HCT116 (cell line): ENCODE data around the gene PDE4D. TPM values are rescaled to one million over a fixed set of nuclear protein-coding genes. Genes with fewer than 3 reads are reported as not detected.

Experiments
- ATAC-seq: fragments of 200-7000 bp; cut with Tn5 transposase; 2 replicates; pipeline ENCODE4 v1.9.1; 2020; ENCODE audit warnings: mild to moderate bottlenecking, moderate library complexity
- BruUV-seq: library from RNA; stranded (reverse); fragments of 400-500 nt; replicated peaks from 2 replicates; lab custom pipeline; 2021; lab: Mats Ljungman, UMichigan
- CTCF ChIA-PET: fragments of 300-600 bp; sonication (Branson Sonifier 250); formaldehyde crosslinking; loops from one replicate; lab custom pipeline; 2021; ENCODE audit warnings: antibody characterized with exemption; lab: Charles Lee
- POLR2A ChIA-PET: fragments of 300-600, 350-600 bp; sonication (Branson Sonifier 250); formaldehyde crosslinking; loops from one replicate; lab custom pipeline; 2021; ENCODE audit warnings: antibody characterized with exemption; lab: Charles Lee
- RAD21 ChIA-PET, 2 experiments: fragments of 300-600 bp; sonication (Branson Sonifier 250); formaldehyde crosslinking; loops; one replicate each; lab custom pipeline; 2023; ENCODE audit warnings: low total read pairs in 2 of 2; ENCODE audit not compliant: uncharacterized antibody in 2 of 2, unreplicated experiment in 2 of 2, low non-redundant PET in 1 of 2; lab: Charles Lee
- DNase-seq: peaks from one replicate; pipeline ENCODE4 v3.0.0-alpha.2; 2010; ENCODE audit warnings: low read depth, low spot score
- H2AFZ ChIP-seq: fragments of 200-600 bp; shearing (Covaris generic), sonication (generic); 2 replicates; pipeline ENCODE4 v1.6.1; 2017; ENCODE audit warnings: low read depth, mixed run types, mixed read lengths, antibody characterized with exemption, low read length; ENCODE audit not compliant: poor library complexity, severe bottlenecking
- H3K27ac ChIP-seq: 2 replicates; pipeline ENCODE4 v1.5.1; 2012; ENCODE audit warnings: low read depth, low read length
- H3K27me3 ChIP-seq: fragments of 200-600 bp; sonication (generic); 2 replicates; pipeline ENCODE4 v1.6.1; 2016; ENCODE audit warnings: mixed run types, low read length, mixed read lengths; ENCODE audit not compliant: insufficient read depth
- H3K36me3 ChIP-seq, 2 experiments: fragments of 200-500 bp in 1 of 2; fragments of 200-600 bp in 1 of 2; sonication (Bioruptor generic) in 1 of 2; sonication (generic) in 1 of 2; 2 replicates each; pipeline versions ENCODE4 v1.5.1 to v1.6.1; 2014 to 2016; ENCODE audit warnings: low read length in 2 of 2, inconsistent platforms in 1 of 2, mixed read lengths in 1 of 2, mixed run types in 1 of 2; ENCODE audit not compliant: insufficient read depth in 2 of 2, control insufficient read depth in 1 of 2
- H3K4me1 ChIP-seq, 2 experiments: fragments of 200-600 bp in 1 of 2; sonication (generic) in 1 of 2; 2 replicates each; pipeline versions ENCODE4 v1.5.1 to v1.6.1; 2012 to 2017; ENCODE audit warnings: low read length in 2 of 2, inconsistent platforms in 1 of 2, mild to moderate bottlenecking in 1 of 2, mixed read lengths in 1 of 2, mixed run types in 1 of 2, moderate library complexity in 1 of 2; ENCODE audit not compliant: insufficient read depth in 2 of 2, control insufficient read depth in 1 of 2
- H3K4me2 ChIP-seq: fragments of 200-600 bp; sonication (generic); 2 replicates; pipeline ENCODE4 v1.6.1; 2017; ENCODE audit warnings: mixed run types, low read length, mixed read lengths
- H3K4me3 ChIP-seq, 2 experiments: fragments of 200-600 bp in 1 of 2; sonication (generic) in 1 of 2; replicated peaks in 1 of 2; 2 replicates each; pipeline ENCODE4 v1.5.1; 2011 to 2016; ENCODE audit warnings: low read length in 2 of 2, control low read depth in 1 of 2, low read depth in 1 of 2, mild to moderate bottlenecking in 1 of 2, mixed read lengths in 1 of 2, mixed run types in 1 of 2
- H3K79me2 ChIP-seq: fragments of 200-600 bp; sonication (generic); 2 replicates; pipeline ENCODE4 v1.6.1; 2017; ENCODE audit warnings: mild to moderate bottlenecking, mixed run types, low read length, moderate library complexity, mixed read lengths; ENCODE audit not compliant: insufficient read depth
- H3K9ac ChIP-seq: fragments of 200-600 bp; sonication (generic); 2 replicates; pipeline ENCODE4 v1.6.1; 2016; ENCODE audit warnings: low read length, mixed read lengths
- H3K9me2 ChIP-seq: fragments of 200-600 bp; sonication (generic), shearing (Covaris generic); 2 replicates; pipeline ENCODE4 v1.6.1; 2017; ENCODE audit warnings: mixed run types, mild to moderate bottlenecking, moderate library complexity; ENCODE audit not compliant: insufficient read depth
- H3K9me3 ChIP-seq, 2 experiments: fragments of 200-500 bp in 1 of 2; fragments of 200-600 bp in 1 of 2; sonication (Bioruptor generic) in 1 of 2; sonication (generic) in 1 of 2; 2 replicates each; pipeline ENCODE4 v1.6.1; 2014 to 2017; ENCODE audit warnings: low read length in 2 of 2, mixed read lengths in 2 of 2, inconsistent platforms in 1 of 2, low read depth in 1 of 2, mild to moderate bottlenecking in 1 of 2, mixed run types in 1 of 2, moderate library complexity in 1 of 2; ENCODE audit not compliant: control insufficient read depth in 1 of 2, insufficient read depth in 1 of 2
- H4K20me1 ChIP-seq: fragments of 200-600 bp; sonication (generic), shearing (Covaris generic); 2 replicates; pipeline ENCODE4 v1.6.1; 2017; ENCODE audit warnings: mixed run types, mild to moderate bottlenecking, moderate library complexity; ENCODE audit not compliant: insufficient read depth
- CEBPB ChIP-seq: IDR thresholded peaks from 2 replicates; pipeline ENCODE4 v1.6.1; 2012; ENCODE audit warnings: low read depth
- FOSL1 ChIP-seq: IDR thresholded peaks from 2 replicates; pipeline ENCODE4 v1.6.1; 2012; ENCODE audit warnings: low read depth
- JUND ChIP-seq: IDR thresholded peaks from 2 replicates; pipeline ENCODE4 v1.6.1; 2012
- TCF7L2 ChIP-seq: IDR thresholded peaks from 2 replicates; pipeline ENCODE4 v1.7.0; 2011; ENCODE audit warnings: borderline replicate concordance, inconsistent platforms; ENCODE audit not compliant: insufficient read depth, insufficient read length; ENCODE audit errors: extremely low read depth
- YY1 ChIP-seq: IDR thresholded peaks from 2 replicates; pipeline ENCODE4 v1.6.1; 2011; ENCODE audit warnings: low read length, low read depth, moderate library complexity, mild to moderate bottlenecking; ENCODE audit not compliant: insufficient replicate concordance; ENCODE audit errors: extremely low read depth
- intact Hi-C: fragments of 100-400 bp; cut with micrococcal nuclease; formaldehyde crosslinking; loops from 2 replicates; pipeline ENCODE4 v1.10.0; 2022
- total RNA-seq: library from RNA; stranded (reverse); gene quantifications from one replicate; pipeline ENCODE4 v1.2.1, GENCODE V29; 2021; ENCODE audit not compliant: unreplicated experiment
- TF ChIP-seq, protein P1 (sequence below), 3 experiments: fragments of 200-600 bp in 1 of 3; sonication (generic) in 1 of 3; IDR thresholded peaks in 2 of 3; conservative IDR thresholded peaks in 1 of 3; 2 replicates each; pipeline ENCODE4 v1.5.1; 2012 to 2017; ENCODE audit warnings: low read depth in 2 of 3, low read length in 2 of 3, antibody characterized with exemption in 1 of 3, borderline replicate concordance in 1 of 3, control low read depth in 1 of 3, mild to moderate bottlenecking in 1 of 3, mixed read lengths in 1 of 3, mixed run types in 1 of 3, moderate library complexity in 1 of 3; ENCODE audit not compliant: insufficient read depth in 1 of 3
- TF ChIP-seq, protein P2 (sequence below): IDR thresholded peaks from 2 replicates; pipeline ENCODE4 v1.6.1; 2011; ENCODE audit warnings: mild to moderate bottlenecking, low read length, moderate library complexity; ENCODE audit not compliant: insufficient replicate concordance; ENCODE audit errors: extremely low read depth
- TF ChIP-seq, protein P3 (sequence below): IDR thresholded peaks from 2 replicates; pipeline ENCODE4 v1.6.1; 2012; ENCODE audit warnings: low read depth

The PDE4D gene
- total RNA-seq, 1 experiment from 2014 or later, result 1.1 TPM

DNA sequence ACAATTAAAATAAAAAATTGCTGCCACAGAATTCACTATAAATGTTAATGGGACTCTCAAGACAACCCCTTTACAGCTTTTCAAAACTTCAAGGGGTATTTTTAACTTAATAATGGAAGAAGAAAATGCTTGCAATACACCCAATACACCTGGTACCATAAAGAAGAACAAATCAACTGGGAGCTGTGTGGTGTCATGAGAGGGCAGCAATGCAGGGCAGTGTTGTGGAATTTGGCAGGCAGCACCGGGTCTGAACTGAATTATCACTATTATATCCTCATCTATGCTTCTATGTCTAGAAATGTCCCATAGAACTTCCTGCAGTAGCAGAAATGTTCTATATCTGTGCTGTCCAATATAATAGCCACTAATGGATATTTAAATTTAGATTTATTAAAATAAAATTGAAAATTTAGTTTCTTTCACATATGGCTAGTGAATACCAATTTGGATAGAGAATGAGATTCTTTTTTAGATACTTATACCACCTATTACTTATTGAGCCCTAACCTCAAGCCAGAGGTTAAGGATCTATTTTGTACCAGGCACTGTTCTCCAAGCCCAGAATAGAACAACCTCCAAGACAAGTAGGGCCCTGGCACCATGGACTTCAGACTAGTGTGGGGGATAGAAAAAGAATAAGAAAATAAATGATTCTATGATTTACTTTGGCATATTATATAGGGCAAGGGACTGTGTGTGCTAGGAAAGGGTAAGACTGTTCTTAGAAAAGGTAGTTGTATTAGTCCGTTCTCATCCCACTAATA, 265.3 kb downstream of the PDE4D start:
- no TSS peak for BruUV-seq
- ChIA-PET POLR2A (no interaction called here), RAD21 (no interaction called here), CTCF (no interaction called here)
- no peaks in the 10 kb centered on the region for H4K20me1 ChIP-seq
- ATAC-seq (no peak), DNase-seq (no peak)
- no peak overlapping the region for H3K9ac ChIP-seq
- no peaks in the 10 kb centered on the region for H3K36me3 ChIP-seq
- no peak overlapping the region for H3K4me2 ChIP-seq
- H3K27ac ChIP-seq, result no peak overlapping the region
- no peak overlapping the region for H3K4me3 ChIP-seq
- H3K79me2 ChIP-seq, result no peaks in the 10 kb centered on the region
- intact Hi-C loops, result no loop called here
- no peak for TF ChIP-seq FOSL1
- TF ChIP-seq YY1, result no peak
- TF ChIP-seq, protein P1, sequence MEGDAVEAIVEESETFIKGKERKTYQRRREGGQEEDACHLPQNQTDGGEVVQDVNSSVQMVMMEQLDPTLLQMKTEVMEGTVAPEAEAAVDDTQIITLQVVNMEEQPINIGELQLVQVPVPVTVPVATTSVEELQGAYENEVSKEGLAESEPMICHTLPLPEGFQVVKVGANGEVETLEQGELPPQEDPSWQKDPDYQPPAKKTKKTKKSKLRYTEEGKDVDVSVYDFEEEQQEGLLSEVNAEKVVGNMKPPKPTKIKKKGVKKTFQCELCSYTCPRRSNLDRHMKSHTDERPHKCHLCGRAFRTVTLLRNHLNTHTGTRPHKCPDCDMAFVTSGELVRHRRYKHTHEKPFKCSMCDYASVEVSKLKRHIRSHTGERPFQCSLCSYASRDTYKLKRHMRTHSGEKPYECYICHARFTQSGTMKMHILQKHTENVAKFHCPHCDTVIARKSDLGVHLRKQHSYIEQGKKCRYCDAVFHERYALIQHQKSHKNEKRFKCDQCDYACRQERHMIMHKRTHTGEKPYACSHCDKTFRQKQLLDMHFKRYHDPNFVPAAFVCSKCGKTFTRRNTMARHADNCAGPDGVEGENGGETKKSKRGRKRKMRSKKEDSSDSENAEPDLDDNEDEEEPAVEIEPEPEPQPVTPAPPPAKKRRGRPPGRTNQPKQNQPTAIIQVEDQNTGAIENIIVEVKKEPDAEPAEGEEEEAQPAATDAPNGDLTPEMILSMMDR (IDR thresholded peaks at IDR 0.05 in 2 of 3, conservative IDR thresholded peaks at IDR 0.05 in 1 of 3; ENCODE audit: borderline replicate concordance in 1 of 3, insufficient read depth in 1 of 3, low read depth in 2 of 3, low read length in 2 of 3), result no peak
- TF ChIP-seq, protein P2, sequence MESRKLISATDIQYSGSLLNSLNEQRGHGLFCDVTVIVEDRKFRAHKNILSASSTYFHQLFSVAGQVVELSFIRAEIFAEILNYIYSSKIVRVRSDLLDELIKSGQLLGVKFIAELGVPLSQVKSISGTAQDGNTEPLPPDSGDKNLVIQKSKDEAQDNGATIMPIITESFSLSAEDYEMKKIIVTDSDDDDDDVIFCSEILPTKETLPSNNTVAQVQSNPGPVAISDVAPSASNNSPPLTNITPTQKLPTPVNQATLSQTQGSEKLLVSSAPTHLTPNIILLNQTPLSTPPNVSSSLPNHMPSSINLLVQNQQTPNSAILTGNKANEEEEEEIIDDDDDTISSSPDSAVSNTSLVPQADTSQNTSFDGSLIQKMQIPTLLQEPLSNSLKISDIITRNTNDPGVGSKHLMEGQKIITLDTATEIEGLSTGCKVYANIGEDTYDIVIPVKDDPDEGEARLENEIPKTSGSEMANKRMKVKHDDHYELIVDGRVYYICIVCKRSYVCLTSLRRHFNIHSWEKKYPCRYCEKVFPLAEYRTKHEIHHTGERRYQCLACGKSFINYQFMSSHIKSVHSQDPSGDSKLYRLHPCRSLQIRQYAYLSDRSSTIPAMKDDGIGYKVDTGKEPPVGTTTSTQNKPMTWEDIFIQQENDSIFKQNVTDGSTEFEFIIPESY, result no peak
- no peak for TF ChIP-seq CEBPB
- TF ChIP-seq, protein P3, sequence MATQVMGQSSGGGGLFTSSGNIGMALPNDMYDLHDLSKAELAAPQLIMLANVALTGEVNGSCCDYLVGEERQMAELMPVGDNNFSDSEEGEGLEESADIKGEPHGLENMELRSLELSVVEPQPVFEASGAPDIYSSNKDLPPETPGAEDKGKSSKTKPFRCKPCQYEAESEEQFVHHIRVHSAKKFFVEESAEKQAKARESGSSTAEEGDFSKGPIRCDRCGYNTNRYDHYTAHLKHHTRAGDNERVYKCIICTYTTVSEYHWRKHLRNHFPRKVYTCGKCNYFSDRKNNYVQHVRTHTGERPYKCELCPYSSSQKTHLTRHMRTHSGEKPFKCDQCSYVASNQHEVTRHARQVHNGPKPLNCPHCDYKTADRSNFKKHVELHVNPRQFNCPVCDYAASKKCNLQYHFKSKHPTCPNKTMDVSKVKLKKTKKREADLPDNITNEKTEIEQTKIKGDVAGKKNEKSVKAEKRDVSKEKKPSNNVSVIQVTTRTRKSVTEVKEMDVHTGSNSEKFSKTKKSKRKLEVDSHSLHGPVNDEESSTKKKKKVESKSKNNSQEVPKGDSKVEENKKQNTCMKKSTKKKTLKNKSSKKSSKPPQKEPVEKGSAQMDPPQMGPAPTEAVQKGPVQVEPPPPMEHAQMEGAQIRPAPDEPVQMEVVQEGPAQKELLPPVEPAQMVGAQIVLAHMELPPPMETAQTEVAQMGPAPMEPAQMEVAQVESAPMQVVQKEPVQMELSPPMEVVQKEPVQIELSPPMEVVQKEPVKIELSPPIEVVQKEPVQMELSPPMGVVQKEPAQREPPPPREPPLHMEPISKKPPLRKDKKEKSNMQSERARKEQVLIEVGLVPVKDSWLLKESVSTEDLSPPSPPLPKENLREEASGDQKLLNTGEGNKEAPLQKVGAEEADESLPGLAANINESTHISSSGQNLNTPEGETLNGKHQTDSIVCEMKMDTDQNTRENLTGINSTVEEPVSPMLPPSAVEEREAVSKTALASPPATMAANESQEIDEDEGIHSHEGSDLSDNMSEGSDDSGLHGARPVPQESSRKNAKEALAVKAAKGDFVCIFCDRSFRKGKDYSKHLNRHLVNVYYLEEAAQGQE, result no peak
- TF ChIP-seq JUND, result no peak
- no peak for TF ChIP-seq TCF7L2
- no peaks in the 10 kb centered on the region for H3K4me1 ChIP-seq
- H3K9me3 ChIP-seq, result no peaks in the 10 kb centered on the region
- H3K27me3 ChIP-seq, result no peaks in the 10 kb centered on the region; the same call in 1 of the 2 replicates
- no peak overlapping the region for H2AFZ ChIP-seq
- no peaks in the 10 kb centered on the region for H3K9me2 ChIP-seq
